HG03139 (cell line): ENCODE measurements around the gene POLDIP3.

Source experiments
- ATAC-seq: cut with Tn5 transposase; IDR thresholded peaks from one replicate; pipeline ENCODE4 v1.9.1; 2021; ENCODE audit not compliant: unreplicated experiment

POLDIP3 gene, protein sequence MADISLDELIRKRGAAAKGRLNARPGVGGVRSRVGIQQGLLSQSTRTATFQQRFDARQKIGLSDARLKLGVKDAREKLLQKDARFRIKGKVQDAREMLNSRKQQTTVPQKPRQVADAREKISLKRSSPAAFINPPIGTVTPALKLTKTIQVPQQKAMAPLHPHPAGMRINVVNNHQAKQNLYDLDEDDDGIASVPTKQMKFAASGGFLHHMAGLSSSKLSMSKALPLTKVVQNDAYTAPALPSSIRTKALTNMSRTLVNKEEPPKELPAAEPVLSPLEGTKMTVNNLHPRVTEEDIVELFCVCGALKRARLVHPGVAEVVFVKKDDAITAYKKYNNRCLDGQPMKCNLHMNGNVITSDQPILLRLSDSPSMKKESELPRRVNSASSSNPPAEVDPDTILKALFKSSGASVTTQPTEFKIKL

DNA sequence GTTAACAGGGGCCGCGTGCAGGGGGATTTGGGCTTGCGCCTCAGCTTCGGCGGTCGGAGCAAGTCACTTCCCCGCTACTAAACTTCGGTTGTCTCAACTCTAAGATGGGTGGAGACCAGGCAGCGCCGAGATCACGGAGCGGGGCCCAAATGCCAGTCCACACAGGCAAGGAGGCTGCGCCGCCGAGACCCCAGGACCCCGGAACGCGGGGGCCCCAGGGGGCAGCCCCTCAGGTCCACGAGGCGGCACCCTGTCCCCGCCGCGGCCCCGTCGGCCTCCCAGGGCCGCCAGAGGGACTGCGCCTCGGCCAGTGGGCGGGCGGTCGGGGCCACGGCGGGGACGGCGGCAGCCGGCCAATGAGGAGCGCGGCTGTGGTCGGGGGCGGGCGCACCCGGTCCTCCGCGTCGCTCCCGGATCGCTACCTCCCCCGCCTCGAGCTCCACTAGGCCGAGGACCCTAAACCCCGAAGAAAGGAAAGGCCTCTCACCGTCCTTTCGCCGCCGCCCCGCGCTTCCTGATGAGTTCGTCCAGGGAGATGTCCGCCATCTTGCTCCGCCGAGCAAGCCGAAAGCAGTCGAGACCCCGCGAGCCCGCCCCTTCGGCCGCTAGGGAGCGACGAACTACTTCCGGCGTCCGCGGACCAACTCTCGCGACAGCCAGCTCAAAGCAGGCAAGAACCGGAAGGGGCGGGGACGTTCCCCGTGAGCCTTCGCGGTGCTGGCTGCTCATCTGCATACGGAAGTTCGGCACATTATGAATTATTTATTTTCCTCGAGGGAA, at the start of gene POLDIP3:
Gene POLDIP3 (minus strand): TSS at position 572 of the 780 bp plus-strand sequence. CDS start 26 bp downstream, at position 546.
- peak; percentile 60 for ATAC-seq

DNA sequence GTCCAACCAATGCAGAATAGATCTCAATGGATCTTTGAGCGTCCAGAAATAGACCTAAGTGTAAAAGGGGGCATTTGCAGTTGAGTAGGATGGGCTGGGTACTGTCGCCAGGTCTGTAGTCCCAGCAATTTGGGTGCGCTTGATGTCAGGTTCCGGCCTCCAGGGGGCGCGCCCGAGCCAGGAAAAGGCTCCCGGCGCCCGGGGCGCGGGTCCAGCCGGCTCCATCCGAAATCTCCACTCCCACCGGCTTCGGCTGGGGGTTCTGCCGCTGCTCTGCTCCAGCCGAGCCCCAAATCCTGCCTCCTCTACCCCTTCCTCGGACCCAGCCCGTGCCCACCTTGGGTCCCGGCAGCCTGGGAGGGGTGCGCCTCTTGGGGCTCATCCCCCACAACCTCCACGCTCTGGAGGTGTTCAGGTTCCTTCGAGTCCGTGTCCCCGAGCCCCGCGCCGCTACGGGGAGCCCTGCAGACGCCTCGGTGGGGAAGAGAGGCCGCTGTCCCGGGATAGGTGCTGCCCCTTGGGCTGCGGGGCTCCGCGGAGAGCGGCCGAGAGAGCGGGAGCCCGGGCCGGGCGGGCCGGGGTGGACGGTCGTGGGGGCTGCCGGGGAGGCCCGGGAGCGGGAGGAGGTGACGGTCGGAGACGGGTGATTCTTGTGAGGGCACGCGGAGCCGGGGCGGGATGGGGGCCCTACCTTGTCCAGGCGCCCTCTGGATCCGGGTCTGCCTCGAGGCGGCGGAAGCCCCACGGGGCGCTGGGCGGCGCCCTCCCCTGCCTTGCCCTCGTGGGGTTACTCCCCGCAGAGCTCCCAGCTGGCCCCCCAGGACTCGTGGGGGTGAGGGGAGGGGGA, 47.5 kb upstream of the POLDIP3 start:
- peak; percentile 56 for ATAC-seq

DNA sequence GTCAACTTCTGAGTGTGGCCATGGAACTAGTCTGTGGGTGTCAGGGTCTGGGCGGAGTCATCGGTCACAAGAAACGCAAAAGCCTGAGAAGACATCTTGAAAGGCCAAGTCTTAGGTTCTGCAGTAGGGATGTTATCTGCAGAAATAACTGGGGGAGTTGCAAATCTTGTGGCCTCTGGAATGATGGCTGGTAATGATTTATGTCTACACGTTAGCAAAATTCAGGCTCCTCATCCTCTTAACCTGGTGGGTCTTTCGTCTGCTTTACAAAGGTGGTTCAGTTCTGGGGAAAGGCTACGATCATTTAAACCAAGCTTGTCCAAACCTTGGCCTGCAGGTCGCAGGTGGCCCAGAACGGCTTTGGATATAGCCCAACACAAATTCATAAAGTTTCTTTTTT, 41.9 kb upstream of the POLDIP3 start:
- ATAC-seq: no peak

- ATAC-seq: peak; percentile 72
Measured at GRCh38 chr22:42655693-42656092, 41.0 kb upstream of the POLDIP3 start.

GRCh38 chr22:42654436-42655073, 39.9 kb upstream of the POLDIP3 start:
- ATAC-seq: no peak

DNA sequence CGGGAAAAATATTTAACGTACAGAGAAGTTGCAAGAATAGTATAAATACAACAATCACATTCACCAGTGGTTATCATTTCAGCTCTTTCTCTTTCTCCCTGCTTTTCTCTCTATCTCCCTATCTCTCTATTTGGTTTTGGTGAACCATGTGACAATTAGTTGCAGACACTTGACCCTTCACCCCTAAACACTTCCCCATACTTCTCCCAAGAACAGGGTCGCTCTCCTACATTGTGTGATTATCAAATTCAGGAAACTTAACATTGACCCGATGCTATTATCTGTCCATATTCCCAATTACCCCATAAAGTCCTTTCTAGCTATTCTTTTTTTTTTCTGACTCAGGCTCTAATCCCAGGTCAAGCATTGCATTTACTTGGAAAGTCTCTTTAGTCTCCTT, 39.3 kb upstream of the POLDIP3 start:
- no peak for ATAC-seq

DNA sequence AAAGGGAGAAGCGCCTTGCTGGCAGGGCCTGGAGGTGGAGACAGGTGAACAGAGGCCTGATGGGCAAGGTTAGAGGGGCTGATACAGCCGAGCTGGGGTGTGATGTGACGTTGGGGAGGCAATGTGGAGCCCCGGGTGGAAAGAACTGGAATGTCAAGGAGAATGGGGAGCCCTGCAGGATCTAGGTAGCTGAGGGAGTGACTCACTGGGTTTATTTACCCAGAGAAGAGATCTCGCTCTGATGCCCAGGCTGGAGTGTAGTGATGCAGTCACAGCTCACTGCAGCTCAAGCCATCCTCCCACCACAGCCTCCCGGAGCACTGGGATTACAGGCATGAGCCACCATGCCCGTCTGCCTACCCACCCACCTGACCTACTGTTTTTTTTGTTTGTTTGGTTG, 36.5 kb upstream of the POLDIP3 start:
- ATAC-seq: no peak

- ATAC-seq: peak; percentile 57
Measured at GRCh38 chr22:42649246-42650099, 34.8 kb upstream of the POLDIP3 start, which contains the start of gene CYB5R3. Gene CYB5R3, minus strand, starts transcription at chr22:42649392. Its CDS starts 77 bp downstream, at chr22:42649315.

- ATAC-seq: peak; percentile 32
Measured at GRCh38 chr22:42648368-42649245, 33.9 kb upstream of the POLDIP3 start.

GRCh38 chr22:42648017-42648367, 33.3 kb upstream of the POLDIP3 start:
- ATAC-seq: no peak

DNA sequence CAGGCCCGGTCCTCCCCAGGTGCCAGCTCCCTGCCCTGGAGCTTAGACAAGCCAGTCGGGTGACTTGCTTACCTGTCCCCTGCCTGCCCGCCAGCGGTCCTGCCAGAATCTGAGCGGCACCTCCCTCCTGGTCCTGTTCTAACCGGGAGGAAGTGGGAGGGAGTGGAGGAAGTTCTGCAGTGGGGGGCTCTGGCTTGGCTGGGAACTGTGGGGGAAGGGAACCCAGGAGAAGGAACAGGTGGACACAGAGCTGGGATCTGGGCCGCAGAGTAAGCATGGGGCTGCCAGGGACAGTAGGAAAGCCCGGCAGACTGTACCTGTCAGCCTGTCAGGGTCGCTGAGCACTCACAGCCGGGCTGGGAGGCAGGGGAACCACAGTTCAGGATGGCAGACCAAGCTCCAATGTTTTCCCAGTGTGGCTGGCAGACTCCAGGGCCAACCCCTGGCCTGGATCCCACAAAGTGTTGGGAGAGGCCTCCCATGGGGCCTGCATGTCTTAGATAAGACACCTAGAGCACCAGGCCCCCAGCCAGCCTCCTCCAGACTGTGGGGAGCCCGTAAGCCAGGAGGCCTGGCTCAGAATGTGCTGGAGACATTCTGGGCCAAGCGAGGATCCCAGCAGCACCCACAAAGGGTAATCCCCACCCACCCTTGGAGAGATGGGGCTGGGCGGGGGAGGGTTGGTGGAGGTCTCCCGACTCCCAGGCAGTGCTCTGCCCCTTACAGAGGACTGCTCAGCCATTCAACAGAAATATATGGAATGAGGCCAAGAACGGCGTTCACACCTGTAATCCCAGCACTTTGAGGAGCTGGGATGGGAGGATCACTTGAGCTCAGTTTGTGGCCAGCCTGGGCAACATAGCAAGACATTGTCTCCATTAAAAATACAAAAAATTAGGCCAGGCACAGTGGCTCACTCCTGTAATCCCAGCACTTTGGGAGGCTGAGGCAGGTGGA, 32.2 kb upstream of the POLDIP3 start:
- no peak for ATAC-seq

DNA sequence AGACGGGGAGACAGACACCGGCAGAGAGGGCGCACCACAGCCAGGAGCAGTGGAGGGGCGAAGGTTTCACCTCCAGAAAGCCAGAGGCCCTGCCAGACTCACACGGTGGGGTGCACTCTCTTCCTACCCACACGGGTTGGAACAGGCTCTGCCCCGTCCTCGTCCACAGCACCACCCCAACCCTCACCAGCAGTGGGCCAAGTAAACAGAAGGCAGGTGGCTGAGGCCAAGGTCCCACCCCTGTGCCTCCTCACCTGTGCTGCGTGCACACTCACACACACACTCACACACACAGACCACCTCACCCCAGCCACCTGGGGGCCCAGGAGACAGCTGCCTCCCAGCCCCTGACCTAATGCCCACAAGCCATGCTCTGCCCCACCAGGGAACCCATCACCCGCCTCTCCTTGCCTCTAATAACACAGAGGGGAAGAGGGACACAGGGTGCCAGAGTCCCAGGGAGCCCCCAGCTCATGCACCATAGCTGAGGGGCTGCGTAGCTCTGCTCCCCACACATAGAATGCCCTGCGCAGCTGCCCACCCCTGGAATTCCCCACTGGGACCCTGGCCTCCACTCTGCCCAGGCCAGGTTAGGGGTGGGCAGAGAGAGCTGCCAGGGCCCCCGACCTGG, 31.4 kb upstream of the POLDIP3 start:
- no peak for ATAC-seq

DNA sequence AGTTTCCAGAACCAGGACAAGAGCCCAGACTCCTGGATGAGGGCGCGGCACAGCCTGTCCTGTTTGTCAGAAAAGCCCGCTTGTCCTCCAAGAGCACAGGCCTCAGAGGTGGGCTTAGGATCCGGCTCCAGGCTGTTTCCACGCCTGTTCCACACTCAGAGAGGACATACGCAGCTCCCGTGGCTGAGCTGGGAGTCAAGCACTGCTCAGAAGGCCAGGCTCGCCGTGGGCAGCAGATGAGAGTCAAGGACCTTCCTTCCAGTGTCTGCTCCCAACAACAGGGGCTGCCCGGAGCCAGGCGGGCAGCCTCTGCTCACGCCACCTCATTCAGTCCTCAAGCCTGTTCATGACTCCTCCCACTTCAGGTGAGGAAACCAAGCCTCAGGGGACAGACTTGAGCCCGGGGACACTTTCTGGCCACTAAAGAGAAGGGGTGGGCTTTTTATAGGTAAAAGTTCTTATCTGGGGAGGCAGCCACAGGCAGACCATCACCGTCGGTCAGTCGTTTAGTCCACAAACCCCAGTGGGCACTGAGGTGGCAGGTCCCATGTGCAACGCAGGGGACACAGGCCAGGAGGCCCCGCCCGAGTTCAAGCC, 30.8 kb upstream of the POLDIP3 start:
- no peak for ATAC-seq

DNA sequence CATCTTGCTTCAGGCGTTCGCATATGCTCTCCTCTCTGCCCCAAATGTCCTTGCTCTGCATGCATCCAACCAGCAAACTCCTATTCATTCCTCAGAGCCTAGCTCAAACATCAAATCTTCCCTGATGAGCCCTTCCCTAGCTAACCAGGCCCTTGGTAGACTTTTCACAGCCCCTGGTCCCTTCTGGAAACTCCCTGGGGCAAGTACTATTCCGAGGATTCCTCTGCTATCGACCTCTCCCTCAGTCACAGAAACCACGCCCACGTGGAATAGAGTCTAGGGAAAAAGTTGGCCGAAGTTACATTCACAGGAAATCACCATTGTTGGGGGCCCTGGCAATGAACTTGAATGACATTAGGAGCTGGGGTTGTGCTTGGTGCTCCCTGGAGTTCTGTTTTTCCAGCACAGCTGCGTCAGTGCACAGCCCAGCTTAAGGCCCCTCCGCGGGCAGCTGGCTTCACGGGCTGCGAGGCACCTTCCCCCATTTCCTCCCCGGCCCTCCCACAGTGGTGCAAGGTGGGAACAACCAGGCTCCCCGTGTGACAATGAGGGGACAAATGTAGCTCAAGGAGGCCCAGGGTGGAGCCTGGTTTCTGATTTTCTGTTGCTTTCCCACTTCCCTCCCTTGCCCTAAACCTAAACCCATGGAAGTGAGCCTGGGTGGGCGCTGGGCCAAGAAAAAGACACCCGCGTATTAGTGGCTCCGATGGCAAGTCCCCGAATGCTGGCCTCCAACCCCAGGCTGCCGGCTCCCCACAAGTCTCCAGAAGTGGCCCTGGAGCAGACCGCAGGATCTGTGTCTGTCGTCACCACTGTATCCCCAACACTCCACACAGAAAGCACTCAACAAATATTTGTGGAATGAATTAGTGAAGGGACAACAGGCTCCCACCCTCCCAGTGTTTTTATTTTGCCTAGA, 30.0 kb upstream of the POLDIP3 start:
- ATAC-seq: no peak

- no peak for ATAC-seq
Measured at GRCh38 chr22:42643634-42644421, 29.1 kb upstream of the POLDIP3 start.
